NCI-H2029 (cell line): ENCODE measurements around the gene OR52B4.
"Not testable (repeated sequence)": the region's sequence is repeated elsewhere in the genome, so short reads cannot be mapped to it uniquely, and the experiment has no call there.

Source experiments
- DNase-seq: peaks from one replicate; lab custom pipeline; 2025; lab: John Stamatoyannopoulos, UW

OR52B4 gene

GRCh38 chr11:4368286-4368685, at the start of gene OR52B4:
Gene OR52B4 (minus strand): TSS chr11:4368386. CDS start chr11:4368295, 91 bp downstream.
- DNase-seq = no peak

DNA sequence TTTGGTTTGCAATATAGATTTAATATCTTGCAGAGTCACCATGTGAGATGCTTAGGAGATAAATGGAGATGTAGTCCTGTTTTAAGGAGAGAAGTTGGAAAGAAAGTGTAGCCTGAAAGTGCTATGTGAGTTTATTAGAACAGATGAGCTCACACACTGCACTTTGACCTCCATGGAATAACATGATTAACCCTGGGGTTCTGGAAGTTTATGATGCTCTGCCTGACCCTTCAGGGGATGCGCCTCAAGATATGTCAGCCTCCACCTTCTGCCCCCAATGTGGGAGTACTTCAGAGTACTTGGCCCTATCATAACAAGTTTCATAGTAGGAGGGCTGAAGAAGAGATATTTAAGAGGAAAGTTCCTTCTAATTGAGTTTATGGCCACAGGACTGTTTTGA, 48.6 kb upstream of the OR52B4 start:
- DNase-seq = no peak

GRCh38 chr11:4416306-4416705, 48.1 kb upstream of the OR52B4 start:
- DNase-seq = no peak

- not testable (repeated sequence) for DNase-seq
Observed at GRCh38 chr11:4406206-4406605, 38.0 kb upstream of the OR52B4 start.

DNA sequence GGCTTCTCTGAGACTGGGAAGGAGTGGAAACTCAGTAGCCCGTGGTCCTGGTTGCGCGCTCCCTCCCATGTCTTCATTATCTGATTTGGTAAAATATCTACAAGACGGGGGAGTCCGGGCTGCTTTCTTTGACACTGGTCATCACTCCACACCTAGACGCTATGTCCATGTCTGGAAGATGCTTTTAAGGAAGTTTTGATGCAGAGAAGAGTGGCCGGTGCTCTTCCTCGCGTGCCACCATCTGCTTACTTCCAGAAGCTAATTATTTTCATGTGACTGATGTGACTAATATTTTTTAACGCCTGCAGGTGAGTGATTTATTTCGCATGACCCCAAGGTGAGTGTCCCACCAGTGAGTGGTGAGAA, 25.7 kb upstream of the OR52B4 start:
- DNase-seq = no peak

DNA sequence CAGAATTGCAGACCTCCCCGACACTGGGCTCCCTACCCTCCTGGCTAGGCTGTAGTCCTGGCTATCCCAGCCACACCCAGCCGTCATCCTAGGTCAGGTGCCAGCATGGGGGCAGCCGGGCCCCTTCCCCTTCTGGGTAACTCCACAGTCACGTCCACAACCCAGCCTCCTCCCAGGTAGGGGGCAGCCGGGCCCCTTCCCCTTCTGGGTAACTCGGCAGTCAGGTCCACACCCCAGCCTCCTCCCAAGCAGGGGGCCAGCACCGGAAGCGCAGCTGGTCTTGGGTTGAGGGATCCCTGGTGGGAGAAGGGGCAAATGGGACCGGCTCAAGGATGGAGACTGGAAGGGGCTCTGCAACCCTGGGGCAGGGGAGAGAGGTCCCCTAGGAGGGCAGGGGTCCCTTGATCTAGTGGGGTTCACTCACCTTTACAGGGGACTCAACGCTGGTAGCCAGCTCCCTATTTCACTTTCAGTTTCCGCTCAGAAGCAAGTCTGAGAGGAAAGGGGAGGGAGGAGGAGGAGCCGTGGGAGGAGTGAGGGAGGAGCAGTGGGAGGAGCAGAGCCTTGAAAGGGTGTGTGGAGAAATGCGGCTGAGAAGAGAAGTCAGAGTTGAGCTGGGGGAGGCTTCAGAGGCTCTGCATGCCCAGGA, 25.1 kb upstream of the OR52B4 start, which contains the start of gene TRIM21:
Gene TRIM21 (minus strand): TSS at position 494 of the 649 bp plus-strand sequence. CDS start 3,293 bp downstream, outside the sequence.
- DNase-seq = peak; percentile 60

DNA sequence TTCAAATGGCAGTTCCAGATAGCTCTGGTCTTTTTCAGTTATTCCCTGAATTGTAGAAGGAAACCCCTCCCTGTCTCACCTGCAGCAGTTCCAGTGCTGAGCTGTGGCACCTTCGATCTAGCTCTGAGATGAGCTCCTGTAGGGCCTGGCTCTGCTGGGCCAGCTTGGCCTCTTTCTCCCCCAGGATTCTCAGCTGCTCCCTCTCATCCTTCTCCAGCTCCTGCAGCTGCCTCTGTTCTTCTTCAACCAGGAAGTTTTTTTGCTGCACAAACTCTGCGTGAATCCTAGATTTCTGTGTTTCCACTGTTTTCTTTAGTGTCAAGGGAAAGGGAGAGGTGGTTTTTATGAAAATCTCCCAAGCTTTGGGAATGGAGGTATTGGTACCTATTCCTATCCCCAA, 20.0 kb upstream of the OR52B4 start:
- no peak for DNase-seq

- no peak for DNase-seq
Observed at GRCh38 chr11:4385978-4386740, 18.0 kb upstream of the OR52B4 start.

- no peak for DNase-seq
Observed at GRCh38 chr11:4381901-4382300, 13.7 kb upstream of the OR52B4 start.

DNA sequence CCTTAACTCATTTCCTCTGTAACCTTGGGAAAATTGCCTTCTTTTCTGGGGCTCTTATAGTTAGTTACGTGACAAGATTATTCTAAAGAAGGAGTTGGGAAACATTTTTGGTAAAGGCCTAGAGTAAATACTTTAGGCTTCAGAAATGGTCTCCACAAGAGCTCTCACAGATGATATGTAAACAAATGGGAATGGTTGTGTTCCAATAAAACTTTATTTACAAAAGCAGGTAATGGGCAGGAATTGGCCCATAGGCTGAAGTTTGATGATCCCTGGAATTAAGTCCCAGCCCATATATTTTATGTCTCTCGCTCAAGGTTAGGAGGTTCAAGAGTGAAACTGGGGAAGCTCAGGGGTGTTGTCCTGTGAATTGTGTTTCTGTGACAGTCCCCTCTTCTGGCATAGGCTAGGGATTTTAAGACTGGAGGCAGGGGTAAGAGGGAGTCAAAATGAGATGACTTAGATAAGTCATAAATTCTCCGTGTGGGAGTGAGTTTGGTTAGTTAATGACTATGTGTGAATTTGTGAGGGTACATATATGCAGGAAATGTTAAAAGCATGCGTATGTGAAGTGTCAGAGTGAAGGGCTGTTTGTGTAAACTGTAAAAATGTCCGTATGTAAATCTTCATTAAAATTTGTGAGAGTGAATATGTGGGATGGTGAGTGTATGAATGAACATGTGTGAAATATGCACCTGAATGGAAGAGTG, 7.4 kb upstream of the OR52B4 start:
- no peak for DNase-seq

DNA sequence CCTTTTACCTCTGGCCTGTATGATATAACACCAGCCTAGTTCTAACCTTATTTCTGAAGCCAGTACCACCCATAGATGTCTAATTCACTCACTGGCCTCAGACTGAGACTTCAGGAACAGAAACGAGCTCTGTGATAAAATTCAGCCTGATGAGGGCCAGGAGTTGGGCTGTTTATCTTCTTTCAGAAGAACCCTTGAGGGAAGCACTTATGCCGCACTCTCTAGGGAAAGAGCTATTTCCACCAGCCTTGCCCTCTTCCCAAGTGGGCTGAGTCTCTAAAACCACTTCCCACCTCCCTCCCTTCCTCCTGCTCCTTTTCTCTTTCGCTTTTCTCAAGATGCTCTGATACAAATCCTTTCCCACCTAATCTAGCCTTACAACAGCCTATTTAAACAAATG, 2.0 kb upstream of the OR52B4 start:
- DNase-seq = no peak

DNA sequence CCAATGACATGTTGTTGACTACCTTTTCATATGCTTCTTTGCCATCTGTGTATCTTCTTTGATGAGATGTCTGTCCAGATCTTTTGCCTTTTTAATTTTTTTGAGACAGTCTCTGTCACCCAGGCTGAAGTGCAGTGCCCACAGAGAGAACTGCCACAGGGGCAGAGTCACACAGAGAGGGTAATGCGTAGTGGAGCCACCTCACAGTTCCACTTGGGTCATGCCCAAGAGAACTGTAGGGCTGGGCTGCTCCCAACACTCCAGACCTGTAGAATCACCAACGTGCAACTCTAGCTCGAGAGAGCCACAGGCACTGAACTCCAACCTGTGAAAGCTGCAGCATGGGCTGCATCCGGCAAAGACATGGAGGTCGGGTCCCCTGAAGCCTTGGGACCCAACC, 20.0 kb downstream of the OR52B4 start:
- not testable (repeated sequence) for DNase-seq

GRCh38 chr11:4345366-4345765, 22.8 kb downstream of the OR52B4 start:
- DNase-seq = not testable (repeated sequence)

DNA sequence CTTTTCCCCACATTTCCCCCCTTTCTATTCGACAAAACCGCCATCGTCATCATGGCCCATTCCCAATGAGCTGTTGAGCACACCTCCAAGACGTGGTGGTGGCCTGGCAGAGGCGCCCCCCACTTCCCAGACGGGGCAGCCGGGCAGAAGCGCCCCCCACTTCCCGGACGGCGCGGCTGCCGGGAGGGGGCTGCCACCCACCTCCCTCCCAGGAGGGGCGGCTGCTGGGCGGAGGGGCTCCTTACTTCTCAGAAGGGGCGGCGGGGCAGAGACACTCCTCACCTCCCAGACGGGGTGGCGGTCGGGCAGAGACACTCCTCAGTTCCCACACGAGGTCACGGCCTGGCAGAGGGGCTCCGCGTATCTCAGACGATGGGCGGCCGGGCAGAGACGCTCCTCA, 33.8 kb downstream of the OR52B4 start:
- not testable (repeated sequence) for DNase-seq
